Activated T-cell treated with anti-CD3 and anti-CD28 coated beads for 48 hours (primary cell): Measurements from ENCODE around the gene CATSPER4.

Experiments used
- DNase-seq: peaks from one replicate; pipeline ENCODE4 v3.0.0-alpha.2; 2020; ENCODE audit warnings: low read depth

Gene CATSPER4

DNA sequence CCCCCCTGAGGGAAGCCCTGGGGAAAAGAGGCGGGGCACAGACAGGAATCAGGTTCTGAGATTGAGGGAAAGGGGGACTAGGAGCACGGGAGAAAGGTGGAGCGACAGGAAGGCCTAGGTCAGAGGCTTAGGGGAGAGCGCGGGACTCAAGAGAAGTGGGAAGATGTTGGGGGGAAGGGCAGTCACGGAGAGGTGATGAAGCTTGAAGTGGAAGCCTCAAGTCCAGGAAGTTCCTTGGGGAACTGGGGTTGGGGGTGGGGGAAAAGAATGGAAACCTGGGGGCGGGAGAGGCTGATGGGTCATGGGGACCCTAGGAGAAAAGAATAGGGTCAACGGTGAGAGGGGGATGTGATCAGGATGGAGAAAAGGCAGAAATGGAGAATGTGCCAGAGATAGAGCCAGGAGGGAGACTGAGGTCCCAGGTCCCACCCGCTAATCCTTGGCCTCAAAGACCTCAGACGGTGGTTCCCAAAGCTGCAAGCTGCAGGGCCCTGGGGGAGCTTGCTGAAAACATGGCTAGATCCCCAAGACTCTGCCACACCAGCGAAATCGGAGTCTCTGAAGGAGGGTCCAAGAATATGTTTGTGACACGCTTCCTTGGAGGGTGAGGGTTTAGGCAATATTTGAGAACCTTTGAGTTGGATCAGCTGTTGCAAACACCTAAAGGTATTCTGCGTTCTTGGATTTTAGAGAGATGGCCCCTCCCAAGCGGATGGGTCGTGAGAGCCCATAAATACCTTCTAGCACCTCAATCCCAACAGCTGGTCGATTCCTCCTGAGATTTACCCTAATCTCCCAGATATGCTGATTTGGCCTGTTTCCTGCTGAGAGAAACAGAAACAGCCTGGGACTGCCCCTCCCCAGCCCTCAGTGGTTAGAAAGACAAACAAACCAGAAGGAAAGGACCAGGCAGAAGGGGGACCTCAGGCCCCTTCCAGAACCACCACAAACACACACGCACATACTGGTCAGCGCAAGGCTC is 25.2 kb upstream of the CATSPER4 start:
- no peak for DNase-seq

DNA sequence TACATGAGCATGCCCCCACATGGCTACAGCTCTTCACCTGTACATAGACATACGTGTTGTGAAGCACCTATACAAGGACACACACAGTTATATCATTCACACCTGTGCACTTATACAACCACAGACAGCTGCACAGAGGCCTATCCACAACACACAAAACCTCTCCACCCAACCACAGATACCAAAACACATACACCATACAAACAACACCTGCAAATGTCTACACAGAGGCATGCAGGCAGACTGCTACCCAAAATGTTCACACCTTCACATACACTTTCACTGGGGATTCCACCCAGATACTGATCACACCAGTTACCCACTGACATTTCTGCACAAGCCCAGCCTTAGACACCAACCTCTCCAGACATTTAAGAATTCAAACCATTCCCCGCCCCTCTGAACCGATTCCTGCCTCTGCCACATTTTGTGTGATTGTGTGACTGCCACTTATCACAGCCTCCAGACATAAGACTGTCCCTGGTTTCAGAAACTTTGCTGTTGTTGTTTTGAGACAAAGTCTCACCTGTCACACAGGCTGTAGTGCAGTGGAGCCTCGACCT is 23.6 kb upstream of the CATSPER4 start:
- no peak for DNase-seq

DNA sequence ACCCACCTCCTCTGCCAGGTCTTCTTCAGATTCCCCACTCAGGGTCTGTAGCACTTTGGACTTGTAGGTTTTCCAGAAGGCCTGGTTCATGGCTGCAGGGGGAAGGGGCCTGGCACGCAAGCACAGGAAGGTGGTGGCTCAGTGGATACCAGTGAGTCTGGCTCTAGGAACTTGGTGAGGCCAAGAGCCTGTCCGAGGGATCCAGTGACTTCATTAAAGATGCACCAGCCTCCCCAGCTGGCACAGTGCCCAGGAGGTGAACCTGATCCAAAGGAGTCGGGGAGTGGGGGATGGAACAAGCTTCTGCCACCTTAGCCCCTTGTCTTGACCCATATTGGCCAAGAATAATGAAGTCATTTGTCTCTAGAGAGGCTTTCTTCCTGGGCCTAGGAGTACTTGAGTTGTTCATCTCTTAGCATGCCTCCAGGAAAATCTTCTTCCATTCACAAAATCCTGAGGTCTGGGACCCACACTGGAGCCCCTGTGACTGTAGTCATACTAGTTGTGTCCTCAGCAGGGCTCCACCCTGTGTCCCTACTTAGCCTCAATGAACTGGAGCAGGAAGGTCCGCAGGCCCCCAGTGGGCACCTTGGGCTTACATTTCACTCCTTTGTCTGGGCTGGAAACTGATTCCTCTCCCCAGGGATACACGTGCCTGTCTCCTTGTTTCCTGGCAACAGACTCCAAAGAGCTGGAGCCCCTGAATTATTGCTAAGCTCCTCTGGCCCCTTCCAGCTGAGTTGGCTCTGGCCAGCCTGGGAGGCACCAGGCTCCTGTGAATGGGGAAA is 21.8 kb upstream of the CATSPER4 start, which contains the start of gene C1orf232:
TSS of gene C1orf232 (minus strand) at position 554 of the 788 bp plus-strand sequence. CDS start at position 90, 464 bp downstream.
- no peak for DNase-seq

DNA sequence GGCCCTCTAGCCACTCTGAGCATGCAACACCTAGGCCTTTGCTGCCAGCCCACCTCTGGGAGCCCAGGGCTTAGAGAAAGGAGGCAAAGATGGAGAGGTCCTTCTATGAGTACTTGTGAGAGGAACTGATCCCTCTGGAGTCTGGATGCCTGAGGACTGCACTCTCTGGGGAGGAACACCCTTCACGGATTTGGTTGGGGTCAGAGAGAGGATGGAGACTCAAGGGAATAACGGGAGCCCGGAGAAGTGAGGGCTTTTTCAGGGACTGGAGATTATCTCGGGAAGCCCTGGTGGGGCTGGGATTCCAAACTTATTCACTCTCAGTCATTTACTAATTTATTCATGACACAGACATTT is 21.2 kb upstream of the CATSPER4 start:
- DNase-seq = no peak

DNA sequence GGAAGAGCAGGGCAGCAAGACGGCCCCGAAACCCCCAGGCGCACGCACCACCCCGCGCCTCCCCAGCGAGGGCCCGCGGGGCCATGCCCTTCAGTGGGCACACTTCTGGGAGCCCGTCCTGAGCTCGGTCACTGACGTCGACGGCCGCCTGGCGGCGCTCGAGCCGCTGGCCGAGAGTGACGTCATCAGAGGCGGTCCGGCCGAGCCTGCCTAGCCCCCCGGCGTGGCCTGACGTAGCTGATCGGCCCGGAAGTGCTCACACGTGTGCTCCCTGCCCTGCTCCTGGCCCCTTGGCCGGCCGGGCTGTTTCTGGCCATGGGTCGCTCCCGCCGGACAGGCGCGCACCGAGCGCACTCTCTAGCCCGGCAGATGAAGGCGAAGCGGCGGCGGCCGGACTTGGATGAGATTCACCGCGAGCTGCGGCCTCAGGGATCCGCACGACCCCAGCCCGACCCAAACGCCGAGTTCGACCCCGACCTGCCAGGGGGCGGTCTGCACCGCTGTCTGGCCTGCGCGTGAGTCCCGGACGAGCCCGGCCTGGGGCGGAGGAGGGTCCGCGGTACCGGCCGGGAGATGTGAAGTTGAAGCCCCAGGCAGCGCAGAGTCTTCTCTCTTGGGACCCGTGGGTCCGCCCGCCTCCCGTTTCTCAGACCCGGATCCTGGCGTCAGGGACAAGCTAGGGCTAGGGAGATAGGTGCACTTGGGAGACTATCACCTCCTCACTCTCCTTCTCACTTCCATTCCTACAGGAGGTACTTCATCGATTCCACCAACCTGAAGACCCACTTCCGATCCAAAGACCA is 20.5 kb upstream of the CATSPER4 start, which contains the start of gene ZNF593:
TSS of gene ZNF593 (plus strand) at position 240 of the 803 bp plus-strand sequence. CDS start at position 316, 76 bp downstream.
- peak; percentile 91 for DNase-seq

DNA sequence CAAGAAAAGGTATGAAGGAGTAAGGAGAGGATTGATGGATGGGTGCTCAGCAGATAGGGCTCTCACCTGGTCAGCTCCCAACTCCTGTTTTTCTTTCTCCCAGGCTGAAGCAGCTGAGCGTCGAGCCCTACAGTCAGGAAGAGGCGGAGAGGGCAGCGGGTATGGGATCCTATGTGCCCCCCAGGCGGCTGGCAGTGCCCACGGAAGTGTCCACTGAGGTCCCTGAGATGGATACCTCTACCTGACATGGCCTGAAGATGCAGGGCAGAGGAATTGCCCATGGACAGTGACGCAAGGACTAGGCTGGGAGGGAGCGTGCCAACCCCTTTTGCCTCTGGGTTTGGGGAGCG is 20.0 kb upstream of the CATSPER4 start:
- no peak for DNase-seq

- no peak for DNase-seq
Observed at GRCh38 chr1:26171084-26172072, 19.0 kb upstream of the CATSPER4 start, which contains the start of gene ZNF593OS. TSS of gene ZNF593OS (minus strand) at chr1:26171832. CDS start at chr1:26171661, 171 bp downstream.

GRCh38 chr1:26175346-26175745 is 15.1 kb upstream of the CATSPER4 start:
- no peak for DNase-seq

GRCh38 chr1:26177182-26177684 is 13.2 kb upstream of the CATSPER4 start, which contains the start of gene CNKSR1:
TSS of gene CNKSR1 (plus strand) at chr1:26177491. CDS start at chr1:26177548, 57 bp downstream.
- DNase-seq = no peak

GRCh38 chr1:26180010-26180506 is 10.3 kb upstream of the CATSPER4 start:
- no peak for DNase-seq

GRCh38 chr1:26181586-26182382 is 8.6 kb upstream of the CATSPER4 start:
- no peak for DNase-seq

DNA sequence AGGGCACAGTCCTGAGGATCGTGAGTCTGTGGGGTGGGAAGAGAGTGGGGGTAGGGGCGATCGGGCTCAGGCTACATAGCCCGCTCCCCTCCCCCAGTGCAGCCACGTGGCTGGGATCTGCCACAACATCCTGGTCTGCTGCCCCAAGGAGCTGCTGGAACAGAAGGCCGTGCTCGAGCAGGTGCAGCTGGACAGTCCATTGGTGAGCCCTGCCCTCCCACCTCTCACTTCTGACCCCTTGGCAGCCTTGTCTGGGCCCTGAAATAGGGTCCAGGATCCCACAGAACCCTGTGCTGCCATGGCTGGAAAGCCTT is 8.1 kb upstream of the CATSPER4 start:
- no peak for DNase-seq

DNA sequence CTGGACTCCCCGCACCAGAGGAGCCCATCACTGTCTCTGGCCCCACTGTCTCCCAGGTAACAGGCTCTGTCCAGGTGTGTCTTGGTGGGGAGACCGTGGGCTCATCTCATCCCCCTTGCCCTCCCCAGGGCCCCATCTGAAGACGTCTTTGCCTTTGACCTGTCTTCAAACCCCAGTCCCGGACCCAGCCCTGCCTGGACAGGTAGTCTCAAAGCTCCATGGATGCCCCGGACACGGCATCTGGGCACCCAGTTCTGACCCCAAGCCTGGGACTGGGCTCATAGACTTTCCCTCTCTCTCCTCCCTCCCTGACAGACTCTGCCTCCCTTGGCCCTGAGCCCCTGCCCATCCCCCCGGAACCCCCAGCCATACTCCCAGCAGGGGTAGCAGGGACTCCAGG is 6.3 kb upstream of the CATSPER4 start:
- no peak for DNase-seq

GRCh38 chr1:26184883-26185282 is 5.5 kb upstream of the CATSPER4 start:
- DNase-seq = no peak

DNA sequence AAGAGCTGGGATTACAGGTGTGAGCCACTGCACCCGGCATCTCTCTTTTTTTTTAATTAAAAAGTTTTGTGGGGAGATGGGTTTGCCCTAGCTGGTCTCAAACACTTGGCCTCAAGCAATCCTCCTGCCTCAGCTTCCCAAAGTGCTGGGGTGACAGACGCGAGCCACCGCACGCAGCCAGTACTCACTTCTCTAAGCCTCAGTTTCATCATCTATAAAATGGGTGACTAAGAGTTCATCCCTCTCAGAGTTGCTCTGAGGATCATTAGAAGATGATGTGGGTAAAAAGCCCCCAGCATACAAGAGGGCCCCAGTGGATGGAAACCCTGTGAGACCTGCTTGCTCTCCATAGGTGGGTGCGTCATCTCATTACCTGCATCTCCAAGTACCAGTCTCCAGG is 2.5 kb upstream of the CATSPER4 start:
- no peak for DNase-seq

GRCh38 chr1:26188477-26188876 is 1.9 kb upstream of the CATSPER4 start:
- DNase-seq = no peak

DNA sequence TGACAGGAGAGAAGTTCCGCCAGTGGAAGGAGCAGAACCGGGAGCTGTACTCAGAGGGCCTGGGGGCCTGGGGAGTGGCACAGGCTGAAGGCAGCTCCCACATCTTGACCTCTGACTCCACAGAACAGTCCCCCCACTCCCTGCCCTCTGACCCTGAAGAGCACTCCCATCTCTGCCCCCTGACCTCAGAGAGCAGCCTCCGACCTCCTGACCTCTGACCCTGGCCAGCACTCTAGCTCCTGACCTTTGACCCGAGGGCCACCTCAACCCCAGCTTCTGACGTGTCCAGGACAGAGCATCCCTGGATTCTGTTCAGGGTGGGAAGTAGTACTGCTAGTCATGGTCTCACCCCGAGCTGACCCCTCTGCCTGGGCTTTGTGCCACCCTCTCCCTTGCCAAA is 1.1 kb upstream of the CATSPER4 start:
- DNase-seq = no peak

DNA sequence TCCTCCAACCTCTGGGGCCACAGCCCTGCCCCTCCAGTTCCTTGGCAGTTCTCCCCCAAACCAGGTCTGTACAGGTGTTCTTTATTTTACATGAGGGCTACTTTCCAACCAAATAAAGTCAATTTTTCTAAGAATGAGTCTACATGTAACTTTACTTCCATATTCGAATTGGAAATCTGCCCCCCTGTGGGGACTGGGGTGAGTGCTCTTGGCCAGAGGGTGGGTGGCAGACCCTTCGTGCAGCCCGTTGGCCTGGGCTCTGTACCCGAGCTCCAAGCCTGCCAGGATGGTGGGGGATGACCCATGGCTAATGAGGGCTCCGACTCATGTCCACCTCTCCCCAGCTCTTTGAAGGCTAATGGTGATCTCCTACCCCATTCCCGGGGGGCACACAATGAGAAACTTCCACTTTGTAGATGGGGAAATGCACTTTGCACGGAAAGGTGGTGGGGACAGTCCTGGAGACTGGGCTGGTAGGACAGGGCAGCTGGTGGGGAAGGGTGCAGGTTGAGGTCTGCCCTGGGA is 589 bp upstream of the CATSPER4 start:
- no peak for DNase-seq

- peak; percentile 15 for DNase-seq
Observed at GRCh38 chr1:26191739-26192138, 1.3 kb downstream of the CATSPER4 start.
